ENCODE results near the gene B4GAT1.

- TF ChIP-seq, protein P1, sequence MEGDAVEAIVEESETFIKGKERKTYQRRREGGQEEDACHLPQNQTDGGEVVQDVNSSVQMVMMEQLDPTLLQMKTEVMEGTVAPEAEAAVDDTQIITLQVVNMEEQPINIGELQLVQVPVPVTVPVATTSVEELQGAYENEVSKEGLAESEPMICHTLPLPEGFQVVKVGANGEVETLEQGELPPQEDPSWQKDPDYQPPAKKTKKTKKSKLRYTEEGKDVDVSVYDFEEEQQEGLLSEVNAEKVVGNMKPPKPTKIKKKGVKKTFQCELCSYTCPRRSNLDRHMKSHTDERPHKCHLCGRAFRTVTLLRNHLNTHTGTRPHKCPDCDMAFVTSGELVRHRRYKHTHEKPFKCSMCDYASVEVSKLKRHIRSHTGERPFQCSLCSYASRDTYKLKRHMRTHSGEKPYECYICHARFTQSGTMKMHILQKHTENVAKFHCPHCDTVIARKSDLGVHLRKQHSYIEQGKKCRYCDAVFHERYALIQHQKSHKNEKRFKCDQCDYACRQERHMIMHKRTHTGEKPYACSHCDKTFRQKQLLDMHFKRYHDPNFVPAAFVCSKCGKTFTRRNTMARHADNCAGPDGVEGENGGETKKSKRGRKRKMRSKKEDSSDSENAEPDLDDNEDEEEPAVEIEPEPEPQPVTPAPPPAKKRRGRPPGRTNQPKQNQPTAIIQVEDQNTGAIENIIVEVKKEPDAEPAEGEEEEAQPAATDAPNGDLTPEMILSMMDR (conservative IDR thresholded peaks at IDR 0.05; ENCODE audit: low read length) = no peak
- no peak for TF ChIP-seq EZH2phosphoT487 (IDR thresholded peaks at IDR 0.05; ENCODE audit: borderline replicate concordance)
These were observed 13.4 kb downstream of the B4GAT1 start for GRCh38 chr11:66333896-66334604.
